AG09319 (cell line): ENCODE data around the gene EVPL.

ENCODE experiments used
- DNase-seq: peaks from one replicate; pipeline ENCODE4 v3.0.0-alpha.2; 2010; ENCODE audit warnings: low read depth; ENCODE audit errors: extremely low read depth
- CTCF ChIP-seq: IDR thresholded peaks from 2 replicates; pipeline ENCODE4 v1.5.1; 2011; ENCODE audit warnings: low read depth, mild to moderate bottlenecking, inconsistent platforms, low read length, moderate library complexity

EVPL gene

DNA sequence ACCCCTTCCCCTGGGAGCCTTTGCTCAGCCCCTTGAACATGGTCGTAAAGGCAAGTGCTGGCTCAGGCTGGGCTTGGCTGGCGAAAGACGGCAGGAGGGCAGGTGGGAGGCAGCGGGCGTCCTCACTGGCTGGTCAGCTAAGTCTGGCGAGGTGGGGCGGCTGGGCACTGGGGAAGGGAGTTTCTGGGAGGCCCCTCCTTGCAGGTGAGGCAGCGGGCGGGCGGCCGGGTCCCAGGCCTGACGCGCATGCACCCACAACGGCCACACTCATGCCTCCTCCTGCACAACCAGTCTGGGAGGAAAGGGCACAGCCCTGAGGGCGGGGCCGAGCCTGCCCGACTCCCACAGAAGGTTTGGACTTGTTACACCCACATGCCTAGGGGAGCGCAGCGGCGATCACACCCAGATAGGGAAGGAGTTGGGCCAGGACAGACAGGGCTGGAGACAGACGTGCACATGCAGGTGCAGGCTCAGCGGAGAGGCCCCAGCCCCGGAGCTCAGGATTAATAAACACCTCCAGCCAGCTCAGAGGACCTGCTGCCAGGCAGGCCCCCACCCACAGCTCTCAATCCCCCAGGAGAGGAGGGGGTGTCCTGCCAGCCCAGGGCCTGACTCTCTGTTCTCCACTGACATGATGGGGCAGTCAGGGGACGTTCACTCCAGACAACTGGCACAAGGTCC, at the start of gene EVPL:
Gene EVPL (minus strand): TSS at position 148 of the 681 bp plus-strand sequence. CDS start 108 bp downstream, at position 40.
- TF ChIP-seq CTCF: no peak
- no peak for DNase-seq

GRCh38 chr17:76076146-76076764, 49.1 kb upstream of the EVPL start:
- no peak for DNase-seq
- TF ChIP-seq CTCF: no peak

GRCh38 chr17:76075364-76076145, 48.4 kb upstream of the EVPL start:
- no peak; the same call in 1 of the 2 replicates for TF ChIP-seq CTCF
- DNase-seq: no peak

GRCh38 chr17:76074390-76075363, 47.6 kb upstream of the EVPL start, which contains the start of gene GALR2:
TSS of gene GALR2 (plus strand) at chr17:76074781. CDS start at chr17:76074884, 103 bp downstream.
- TF ChIP-seq CTCF: no peak
- DNase-seq: no peak

DNA sequence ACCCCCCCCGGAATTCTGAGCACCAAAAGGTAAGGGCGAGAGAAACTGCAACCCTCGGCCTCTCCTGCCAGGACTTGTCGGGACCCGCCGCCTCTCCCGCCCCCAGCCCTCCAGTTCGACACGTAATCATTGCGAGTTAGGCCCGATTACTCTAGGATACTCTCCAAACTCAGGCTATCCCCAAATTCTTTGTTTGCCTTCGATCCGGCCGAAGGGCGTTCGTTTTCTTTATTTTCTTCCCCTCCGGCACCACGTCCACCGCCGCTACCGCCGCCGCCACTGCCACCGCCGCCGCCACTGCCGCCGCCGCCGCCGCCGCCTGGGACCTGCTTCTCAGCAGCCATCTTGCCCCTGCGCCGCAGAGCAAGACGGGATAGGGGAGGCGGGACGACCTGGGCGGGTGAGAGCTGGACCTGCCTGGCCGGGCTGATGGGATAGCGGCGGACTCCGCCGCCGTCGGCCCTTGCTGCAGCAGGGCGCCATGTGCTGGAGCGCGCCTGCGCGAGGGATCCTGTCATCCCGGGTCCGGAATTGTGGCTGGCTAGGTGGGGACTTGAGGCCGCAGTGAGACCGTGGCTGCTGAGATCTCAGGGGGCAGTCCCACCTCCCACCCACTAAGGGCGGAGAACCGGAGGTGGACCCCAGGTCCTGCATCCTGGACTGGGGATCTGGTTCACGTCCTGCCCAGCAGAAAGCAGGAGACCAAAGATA, 45.2 kb upstream of the EVPL start, which contains the start of gene SRP68:
Gene SRP68 (minus strand): TSS at position 370 of the 711 bp plus-strand sequence. CDS start 26 bp downstream, at position 344.
- no peak for TF ChIP-seq CTCF
- peak; percentile 81 for DNase-seq

GRCh38 chr17:76071531-76072147, 44.5 kb upstream of the EVPL start:
- TF ChIP-seq CTCF: no peak
- no peak for DNase-seq
